ENCODE results near the gene MRPL17. TPM values are rescaled to one million over a fixed set of nuclear protein-coding genes. Genes with fewer than 3 reads are reported as not detected.

Gene MRPL17
- total and polyA plus RNA-seq, 9 of the 15 experiments (the other 6 are each of a cell fraction or from before 2014, with no cell fraction given) = 33.9 to 81.6 (median 43.9) TPM

GRCh38 chr11:6635082-6635932, 47.8 kb downstream of the MRPL17 start (continued):
- no peak for TF ChIP-seq HMGXB4 (CRISPR knock-in tag; IDR thresholded peaks at IDR 0.05)
- no peak for TF ChIP-seq ASH1L (IDR thresholded peaks at IDR 0.05; ENCODE audit: borderline replicate concordance, low read depth, partially characterized antibody)
- TF ChIP-seq, protein P1, sequence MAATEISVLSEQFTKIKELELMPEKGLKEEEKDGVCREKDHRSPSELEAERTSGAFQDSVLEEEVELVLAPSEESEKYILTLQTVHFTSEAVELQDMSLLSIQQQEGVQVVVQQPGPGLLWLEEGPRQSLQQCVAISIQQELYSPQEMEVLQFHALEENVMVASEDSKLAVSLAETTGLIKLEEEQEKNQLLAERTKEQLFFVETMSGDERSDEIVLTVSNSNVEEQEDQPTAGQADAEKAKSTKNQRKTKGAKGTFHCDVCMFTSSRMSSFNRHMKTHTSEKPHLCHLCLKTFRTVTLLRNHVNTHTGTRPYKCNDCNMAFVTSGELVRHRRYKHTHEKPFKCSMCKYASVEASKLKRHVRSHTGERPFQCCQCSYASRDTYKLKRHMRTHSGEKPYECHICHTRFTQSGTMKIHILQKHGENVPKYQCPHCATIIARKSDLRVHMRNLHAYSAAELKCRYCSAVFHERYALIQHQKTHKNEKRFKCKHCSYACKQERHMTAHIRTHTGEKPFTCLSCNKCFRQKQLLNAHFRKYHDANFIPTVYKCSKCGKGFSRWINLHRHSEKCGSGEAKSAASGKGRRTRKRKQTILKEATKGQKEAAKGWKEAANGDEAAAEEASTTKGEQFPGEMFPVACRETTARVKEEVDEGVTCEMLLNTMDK (IDR thresholded peaks at IDR 0.05; ENCODE audit: borderline replicate concordance, insufficient read depth, low read depth, low read length, poor library complexity, severe bottlenecking) = no peak
- TF ChIP-seq COPS2 (conservative IDR thresholded peaks at IDR 0.05) = no peak
- no peak for TF ChIP-seq MYNN (IDR thresholded peaks at IDR 0.05)
- no peak for TF ChIP-seq MYNN (CRISPR knock-in tag; IDR thresholded peaks at IDR 0.05)
- TF ChIP-seq, protein P2, sequence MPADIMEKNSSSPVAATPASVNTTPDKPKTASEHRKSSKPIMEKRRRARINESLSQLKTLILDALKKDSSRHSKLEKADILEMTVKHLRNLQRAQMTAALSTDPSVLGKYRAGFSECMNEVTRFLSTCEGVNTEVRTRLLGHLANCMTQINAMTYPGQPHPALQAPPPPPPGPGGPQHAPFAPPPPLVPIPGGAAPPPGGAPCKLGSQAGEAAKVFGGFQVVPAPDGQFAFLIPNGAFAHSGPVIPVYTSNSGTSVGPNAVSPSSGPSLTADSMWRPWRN (IDR thresholded peaks at IDR 0.05; ENCODE audit: low read depth) = no peak
- peak; percentile 56; the same call in 1 of the 2 replicates for TF ChIP-seq ZNF584 (CRISPR knock-in tag; IDR thresholded peaks at IDR 0.05; ENCODE audit: low read depth)
- TF ChIP-seq, protein P3, sequence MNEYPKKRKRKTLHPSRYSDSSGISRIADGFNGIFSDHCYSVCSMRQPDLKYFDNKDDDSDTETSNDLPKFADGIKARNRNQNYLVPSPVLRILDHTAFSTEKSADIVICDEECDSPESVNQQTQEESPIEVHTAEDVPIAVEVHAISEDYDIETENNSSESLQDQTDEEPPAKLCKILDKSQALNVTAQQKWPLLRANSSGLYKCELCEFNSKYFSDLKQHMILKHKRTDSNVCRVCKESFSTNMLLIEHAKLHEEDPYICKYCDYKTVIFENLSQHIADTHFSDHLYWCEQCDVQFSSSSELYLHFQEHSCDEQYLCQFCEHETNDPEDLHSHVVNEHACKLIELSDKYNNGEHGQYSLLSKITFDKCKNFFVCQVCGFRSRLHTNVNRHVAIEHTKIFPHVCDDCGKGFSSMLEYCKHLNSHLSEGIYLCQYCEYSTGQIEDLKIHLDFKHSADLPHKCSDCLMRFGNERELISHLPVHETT (CRISPR knock-in tag; conservative IDR thresholded peaks at IDR 0.05 in 1 of 2, IDR thresholded peaks at IDR 0.05 in 1 of 2) = peak in 1 of 2 experiments; percentile 72; a peak in 2 of 4 replicates
- peak; percentile 30; the same call in 1 of the 2 replicates for TF ChIP-seq TCF3 (CRISPR knock-in tag; IDR thresholded peaks at IDR 0.05)
- TF ChIP-seq CBFA2T3 (IDR thresholded peaks at IDR 0.05) = peak; percentile 55

Measured in K562 (cell line).